ENCODE results near the gene NYAP2. TPM values are rescaled to one million over a fixed set of nuclear protein-coding genes. Genes with fewer than 3 reads are reported as not detected.

NYAP2 gene
- total RNA-seq, 4 donors from 2014 or later: 0.14 TPM; not detected in 3

DNA sequence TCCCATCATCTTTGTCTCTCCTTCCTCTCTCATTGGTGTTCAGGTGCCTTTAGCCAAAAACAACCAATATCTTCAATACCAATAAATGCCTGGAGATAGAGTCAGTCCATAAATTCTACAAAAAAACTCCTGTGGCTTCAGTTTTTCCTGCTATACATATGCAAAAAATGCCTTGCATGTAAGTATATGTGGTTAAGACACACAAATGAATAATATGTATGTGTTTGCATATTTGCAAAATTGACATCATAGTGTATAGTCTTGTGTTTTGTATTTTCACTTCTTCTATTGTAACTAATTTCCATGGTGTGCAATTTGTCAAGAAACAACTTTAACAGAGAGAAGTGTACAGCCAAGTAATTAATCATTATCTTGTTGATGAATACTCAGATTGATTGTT is 115.5 kb downstream of the NYAP2 start:
- intact Hi-C loops (cut with DNase I; ENCODE audit: low total_unique reads): no loop called here
- Histone ChIP-seq H3K4me3 (no peak overlapping the region), H3K27me3 (no peaks in the 10 kb centered on the region), H3K36me3 (no peaks in the 10 kb centered on the region), H3K9me3 (no peaks in the 10 kb centered on the region), H3K27ac (no peak overlapping the region), H3K4me1 (no peaks in the 10 kb centered on the region)
- in situ Hi-C loops (cut with MboI; ENCODE audit: low pct_ligation_motif_present in 1 of 4, low pct_unique_long_range_greater_than_20kb in 1 of 4, low sequenced_read_pairs in 3 of 4): no loop called here
- TF ChIP-seq, protein P1, sequence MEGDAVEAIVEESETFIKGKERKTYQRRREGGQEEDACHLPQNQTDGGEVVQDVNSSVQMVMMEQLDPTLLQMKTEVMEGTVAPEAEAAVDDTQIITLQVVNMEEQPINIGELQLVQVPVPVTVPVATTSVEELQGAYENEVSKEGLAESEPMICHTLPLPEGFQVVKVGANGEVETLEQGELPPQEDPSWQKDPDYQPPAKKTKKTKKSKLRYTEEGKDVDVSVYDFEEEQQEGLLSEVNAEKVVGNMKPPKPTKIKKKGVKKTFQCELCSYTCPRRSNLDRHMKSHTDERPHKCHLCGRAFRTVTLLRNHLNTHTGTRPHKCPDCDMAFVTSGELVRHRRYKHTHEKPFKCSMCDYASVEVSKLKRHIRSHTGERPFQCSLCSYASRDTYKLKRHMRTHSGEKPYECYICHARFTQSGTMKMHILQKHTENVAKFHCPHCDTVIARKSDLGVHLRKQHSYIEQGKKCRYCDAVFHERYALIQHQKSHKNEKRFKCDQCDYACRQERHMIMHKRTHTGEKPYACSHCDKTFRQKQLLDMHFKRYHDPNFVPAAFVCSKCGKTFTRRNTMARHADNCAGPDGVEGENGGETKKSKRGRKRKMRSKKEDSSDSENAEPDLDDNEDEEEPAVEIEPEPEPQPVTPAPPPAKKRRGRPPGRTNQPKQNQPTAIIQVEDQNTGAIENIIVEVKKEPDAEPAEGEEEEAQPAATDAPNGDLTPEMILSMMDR (IDR thresholded peaks at IDR 0.05): no peak
- TF ChIP-seq POLR2A (IDR thresholded peaks at IDR 0.05) (no peak), EP300 (IDR thresholded peaks at IDR 0.05; ENCODE audit: low read depth) (no peak), POLR2AphosphoS5 (IDR thresholded peaks at IDR 0.05) (no peak)
- DNase-seq: no peak

DNA sequence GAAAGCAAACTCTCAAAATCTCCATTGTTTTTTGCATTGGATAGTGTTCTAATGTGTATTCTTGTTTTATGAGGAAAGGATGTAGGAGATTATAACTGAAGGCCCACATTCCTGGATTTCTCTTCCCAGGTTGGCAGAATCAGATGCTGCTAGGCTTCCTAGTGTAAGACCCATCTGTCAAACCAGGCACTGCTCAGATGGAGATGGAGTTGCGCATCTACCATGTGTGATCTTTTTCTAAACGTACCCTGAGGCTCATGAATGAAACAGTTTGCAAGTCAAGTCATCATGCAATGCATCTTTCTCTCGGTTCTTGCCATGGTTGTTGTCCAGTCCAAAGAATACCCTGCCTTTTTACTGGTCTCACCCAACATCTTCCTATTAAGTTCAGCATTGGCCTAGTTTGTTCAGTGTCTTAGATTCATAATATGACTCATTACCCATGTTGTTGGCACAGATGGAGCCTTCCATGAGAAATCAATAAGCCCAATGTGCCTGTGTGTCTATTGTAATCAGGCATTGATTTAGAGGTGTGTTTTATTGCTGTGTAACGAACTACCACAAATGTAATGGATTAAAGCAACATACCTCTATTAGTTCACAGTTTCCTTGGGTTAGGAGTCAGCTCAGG is 127.4 kb downstream of the NYAP2 start:
- WGBS, 2 donors (ENCODE audit: low coverage in 1 of 2): 63 to 85% methylated on average over 4 of the region's 4 CpGs
- Histone ChIP-seq H3K27me3 (no peaks in the 10 kb centered on the region), H3K9me3 (no peaks in the 10 kb centered on the region), H3K4me1 (no peaks in the 10 kb centered on the region), H3K4me3 (no peak overlapping the region), H3K36me3 (no peaks in the 10 kb centered on the region), H3K27ac (no peak overlapping the region)
- intact Hi-C loops (cut with DNase I; ENCODE audit: low total_unique reads): no loop called here
- TF ChIP-seq, protein P1 (IDR thresholded peaks at IDR 0.05): no peak
- no peak for TF ChIP-seq EP300 (IDR thresholded peaks at IDR 0.05; ENCODE audit: low read depth)
- no peak for TF ChIP-seq POLR2A (IDR thresholded peaks at IDR 0.05)
- TF ChIP-seq POLR2AphosphoS5 (IDR thresholded peaks at IDR 0.05): no peak
- in situ Hi-C loops (cut with MboI; ENCODE audit: low pct_ligation_motif_present in 1 of 4, low pct_unique_long_range_greater_than_20kb in 1 of 4, low sequenced_read_pairs in 3 of 4): no loop called here
- no peak for DNase-seq

DNA sequence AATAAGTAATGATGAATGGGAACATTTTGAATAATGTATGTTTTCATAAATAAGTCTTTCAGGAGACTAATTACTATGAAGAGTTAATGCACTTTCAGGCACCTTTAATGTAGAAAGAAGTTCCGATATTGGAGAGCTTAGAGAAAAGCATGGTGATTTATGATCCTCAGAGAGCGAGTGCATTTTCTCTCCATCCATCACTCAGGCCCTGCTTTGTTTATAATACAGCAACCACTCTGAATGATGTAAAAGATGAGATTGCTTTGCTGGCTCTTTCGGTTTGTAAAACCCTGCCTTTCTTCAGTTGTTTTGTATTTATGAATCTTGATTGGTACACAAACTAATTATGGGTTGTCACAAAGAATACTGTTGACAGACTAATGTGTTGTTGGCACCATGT is 132.0 kb downstream of the NYAP2 start:
- TF ChIP-seq EP300 (IDR thresholded peaks at IDR 0.05; ENCODE audit: low read depth) (no peak), POLR2AphosphoS5 (IDR thresholded peaks at IDR 0.05) (no peak), POLR2A (IDR thresholded peaks at IDR 0.05) (no peak)
- TF ChIP-seq, protein P1 (IDR thresholded peaks at IDR 0.05): no peak
- in situ Hi-C loops (cut with MboI; ENCODE audit: low pct_ligation_motif_present in 1 of 4, low pct_unique_long_range_greater_than_20kb in 1 of 4, low sequenced_read_pairs in 3 of 4): no loop called here
- WGBS, 2 donors (ENCODE audit: low coverage in 1 of 2): 45 to 54% methylated on average over 3 of the region's 3 CpGs

DNA sequence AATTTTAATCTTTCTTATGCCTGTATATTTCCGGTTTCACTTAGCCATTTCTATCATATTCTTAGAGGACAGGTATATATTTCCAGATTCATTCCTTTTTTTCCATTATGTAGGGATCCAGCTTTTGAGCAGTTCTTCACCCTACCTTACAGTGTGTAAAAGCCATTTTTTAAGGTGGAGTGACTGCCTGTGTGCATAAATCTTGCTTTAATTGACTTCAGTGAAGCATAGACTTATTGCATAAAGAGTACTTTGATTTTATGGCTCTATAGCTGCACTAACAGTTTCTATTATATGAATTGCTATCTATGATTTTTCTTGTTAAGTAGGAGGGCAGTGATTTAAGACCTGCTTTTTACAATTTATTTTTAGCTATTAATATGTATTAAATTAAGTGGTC is 132.6 kb downstream of the NYAP2 start:
- no peak overlapping the region for H3K4me3 ChIP-seq
- no peak overlapping the region for H3K27ac ChIP-seq
- WGBS, 2 donors (ENCODE audit: low coverage in 1 of 2): 60 to 74% methylated on average over 1 of the region's 1 CpG
- H3K4me1 ChIP-seq: no peaks in the 10 kb centered on the region
- no peak for TF ChIP-seq POLR2A (IDR thresholded peaks at IDR 0.05)
- TF ChIP-seq, protein P1 (IDR thresholded peaks at IDR 0.05): no peak
- TF ChIP-seq EP300 (IDR thresholded peaks at IDR 0.05; ENCODE audit: low read depth): no peak
- TF ChIP-seq POLR2AphosphoS5 (IDR thresholded peaks at IDR 0.05): no peak
- H3K27me3 ChIP-seq: no peaks in the 10 kb centered on the region
- H3K36me3 ChIP-seq: no peaks in the 10 kb centered on the region
- intact Hi-C loops (cut with DNase I; ENCODE audit: low total_unique reads): no loop called here
- no peaks in the 10 kb centered on the region for H3K9me3 ChIP-seq
- in situ Hi-C loops (cut with MboI; ENCODE audit: low pct_ligation_motif_present in 1 of 4, low pct_unique_long_range_greater_than_20kb in 1 of 4, low sequenced_read_pairs in 3 of 4): no loop called here
- DNase-seq: no peak

More for the DNA sequence above, 132.0 kb downstream of the NYAP2 start:
- Histone ChIP-seq H3K36me3 (no peaks in the 10 kb centered on the region), H3K4me3 (no peak overlapping the region), H3K4me1 (no peaks in the 10 kb centered on the region), H3K27me3 (no peaks in the 10 kb centered on the region), H3K9me3 (no peaks in the 10 kb centered on the region), H3K27ac (no peak overlapping the region)
- intact Hi-C loops (cut with DNase I; ENCODE audit: low total_unique reads): no loop called here
- no peak for DNase-seq

Data from transverse colon (tissue), 4 donors.